ENCODE data around the gene ZDHHC11B. TPM values are rescaled to one million over a fixed set of nuclear protein-coding genes. Genes with fewer than 3 reads are reported as not detected.
A peak's percentile ranks its signal among the peaks of the same experiment; 100 is the strongest.

Gene ZDHHC11B
- total RNA-seq, 1 experiment from 2014 or later = 2.3 TPM

GRCh38 chr5:673831-674629, 110.5 kb downstream of the ZDHHC11B start:
- no peak for DNase-seq (ENCODE audit: low spot score)

GRCh38 chr5:673161-673830, 111.2 kb downstream of the ZDHHC11B start:
- DNase-seq (ENCODE audit: low spot score) = no peak

- peak; percentile 47 for DNase-seq (ENCODE audit: low spot score)
Measured at GRCh38 chr5:672329-673160, 112.0 kb downstream of the ZDHHC11B start.

- DNase-seq (ENCODE audit: low spot score) = peak; percentile 51
Measured at GRCh38 chr5:671459-672328, 112.8 kb downstream of the ZDHHC11B start.

GRCh38 chr5:670396-671270, 113.9 kb downstream of the ZDHHC11B start:
- no peak for DNase-seq (ENCODE audit: low spot score)

GRCh38 chr5:669842-670395, 114.6 kb downstream of the ZDHHC11B start:
- no peak for DNase-seq (ENCODE audit: low spot score)

GRCh38 chr5:669111-669841, 115.3 kb downstream of the ZDHHC11B start:
- no peak for DNase-seq (ENCODE audit: low spot score)

GRCh38 chr5:668283-668995, 116.1 kb downstream of the ZDHHC11B start:
- no peak for DNase-seq (ENCODE audit: low spot score)

- no peak for DNase-seq (ENCODE audit: low spot score)
Measured at GRCh38 chr5:666816-667498, 117.6 kb downstream of the ZDHHC11B start.

GRCh38 chr5:665956-666711, 118.4 kb downstream of the ZDHHC11B start:
- no peak for DNase-seq (ENCODE audit: low spot score)

- no peak for DNase-seq (ENCODE audit: low spot score)
Measured at GRCh38 chr5:665541-665955, 119.0 kb downstream of the ZDHHC11B start.

- DNase-seq (ENCODE audit: low spot score) = no peak
Measured at GRCh38 chr5:664994-665360, 119.6 kb downstream of the ZDHHC11B start.

- no peak for DNase-seq (ENCODE audit: low spot score)
Measured at GRCh38 chr5:664343-664993, 120.1 kb downstream of the ZDHHC11B start.

- DNase-seq (ENCODE audit: low spot score) = no peak
Measured at GRCh38 chr5:663436-664342, 120.8 kb downstream of the ZDHHC11B start.

- DNase-seq (ENCODE audit: low spot score) = no peak
Measured at GRCh38 chr5:662751-663435, 121.6 kb downstream of the ZDHHC11B start.
